Mucosa of gallbladder (tissue), 1 donor: Measurements from ENCODE around the gene RETREG1. TPM values are rescaled to one million over a fixed set of nuclear protein-coding genes. Genes with fewer than 3 reads are reported as not detected.

ENCODE experiments used
- DNase-seq: peaks from one replicate; pipeline ENCODE4 v3.0.0-alpha.2; 2020; ENCODE audit warnings: low spot score
- total RNA-seq: library from RNA; stranded (reverse); gene quantifications from one replicate; pipeline ENCODE4 v1.2.1, GENCODE V29; 2021
- donor health status: DM: no; HTN: no; CAD: no.

The RETREG1 gene
- total RNA-seq, 1 donor from 2014 or later = 63.7 TPM

- DNase-seq = no peak
These were observed 88.3 kb downstream of the RETREG1 start for GRCh38 chr5:16528382-16529110.

- no peak for DNase-seq
These were observed 91.1 kb downstream of the RETREG1 start for GRCh38 chr5:16525651-16526050.

GRCh38 chr5:16524286-16524685 is 92.5 kb downstream of the RETREG1 start:
- no peak for DNase-seq

GRCh38 chr5:16521521-16522483 is 95.0 kb downstream of the RETREG1 start:
- DNase-seq = peak; percentile 55

GRCh38 chr5:16520841-16521240 is 96.0 kb downstream of the RETREG1 start:
- DNase-seq = peak; percentile 45

GRCh38 chr5:16519435-16519834 is 97.4 kb downstream of the RETREG1 start:
- DNase-seq = no peak

GRCh38 chr5:16518606-16519005 is 98.2 kb downstream of the RETREG1 start:
- no peak for DNase-seq

- no peak for DNase-seq
These were observed 101.3 kb downstream of the RETREG1 start for GRCh38 chr5:16515532-16515931.

GRCh38 chr5:16510098-16510497 is 106.7 kb downstream of the RETREG1 start:
- DNase-seq = no peak

GRCh38 chr5:16508730-16509531 is 107.9 kb downstream of the RETREG1 start:
- peak; percentile 79 for DNase-seq

- no peak for DNase-seq
These were observed 109.1 kb downstream of the RETREG1 start for GRCh38 chr5:16507716-16508115.

GRCh38 chr5:16505904-16506303 is 110.9 kb downstream of the RETREG1 start:
- DNase-seq = no peak

- DNase-seq = no peak
These were observed 111.5 kb downstream of the RETREG1 start for GRCh38 chr5:16505140-16505891.

- DNase-seq = no peak
These were observed 112.2 kb downstream of the RETREG1 start for GRCh38 chr5:16504571-16504970.

GRCh38 chr5:16502866-16503265 is 113.9 kb downstream of the RETREG1 start:
- no peak for DNase-seq

GRCh38 chr5:16500024-16500423 is 116.8 kb downstream of the RETREG1 start:
- no peak for DNase-seq

GRCh38 chr5:16497546-16497945 is 119.3 kb downstream of the RETREG1 start:
- no peak for DNase-seq

GRCh38 chr5:16493261-16493660 is 123.5 kb downstream of the RETREG1 start:
- DNase-seq = no peak

GRCh38 chr5:16492398-16493140 is 124.2 kb downstream of the RETREG1 start:
- peak; percentile 60 for DNase-seq

- no peak for DNase-seq
These were observed 125.9 kb downstream of the RETREG1 start for GRCh38 chr5:16490911-16491310.
